NOMO-1 treated with DMSO at 0.1 percent for 48 hours (cell line): Measurements from ENCODE around the gene ACOX1.

ENCODE experiments used
- DNase-seq: peaks from one replicate; lab custom pipeline; 2025; ENCODE audit not compliant: unreplicated experiment; lab: John Stamatoyannopoulos, UW

The ACOX1 gene

GRCh38 chr17:75978938-75979704 is at the start of gene ACOX1, which contains the start of gene TEN1:
Gene ACOX1, minus strand, starts transcription at chr17:75979166. Its CDS starts 93 bp downstream, at chr17:75979073.
Gene TEN1, plus strand, starts transcription at chr17:75979240. Its CDS starts 6,953 bp downstream, at chr17:75986193.
- peak; percentile 96 for DNase-seq

GRCh38 chr17:76027159-76027839 is 48.3 kb upstream of the ACOX1 start, which contains the start of gene EVPL:
Gene EVPL, minus strand, starts transcription at chr17:76027306. Its CDS starts 108 bp downstream, at chr17:76027198.
- no peak for DNase-seq

- no peak for DNase-seq
Measured at GRCh38 chr17:76026714-76027158, 47.8 kb upstream of the ACOX1 start.

GRCh38 chr17:76025294-76025693 is 46.3 kb upstream of the ACOX1 start:
- no peak for DNase-seq

GRCh38 chr17:76024353-76024752 is 45.4 kb upstream of the ACOX1 start:
- no peak for DNase-seq

- DNase-seq, result no peak
Measured at GRCh38 chr17:76023900-76024237, 44.9 kb upstream of the ACOX1 start.

- no peak for DNase-seq
Measured at GRCh38 chr17:76022973-76023899, 44.3 kb upstream of the ACOX1 start.

- no peak for DNase-seq
Measured at GRCh38 chr17:76022285-76022684, 43.3 kb upstream of the ACOX1 start.

- no peak for DNase-seq
Measured at GRCh38 chr17:76019833-76020467, 41.0 kb upstream of the ACOX1 start.

GRCh38 chr17:76018801-76019200 is 39.8 kb upstream of the ACOX1 start:
- no peak for DNase-seq

- DNase-seq, result no peak
Measured at GRCh38 chr17:76018340-76018680, 39.3 kb upstream of the ACOX1 start.

- no peak for DNase-seq
Measured at GRCh38 chr17:76017481-76018339, 38.7 kb upstream of the ACOX1 start.

- no peak for DNase-seq
Measured at GRCh38 chr17:76014925-76015261, 35.9 kb upstream of the ACOX1 start.

- peak; percentile 49 for DNase-seq
Measured at GRCh38 chr17:76014100-76014924, 35.3 kb upstream of the ACOX1 start.

GRCh38 chr17:76013377-76013932 is 34.5 kb upstream of the ACOX1 start:
- DNase-seq, result no peak

GRCh38 chr17:76011951-76012350 is 33.0 kb upstream of the ACOX1 start:
- no peak for DNase-seq

- no peak for DNase-seq
Measured at GRCh38 chr17:76009969-76010661, 31.1 kb upstream of the ACOX1 start.

GRCh38 chr17:76009447-76009846 is 30.5 kb upstream of the ACOX1 start:
- no peak for DNase-seq
